Effector CD8-positive, alpha-beta T cell (primary cell): ENCODE measurements around the gene GDI2.
"Not testable (repeated sequence)": the region's sequence is repeated elsewhere in the genome, so short reads cannot be mapped to it uniquely, and the experiment has no call there.

Source experiments
- DNase-seq: peaks from one replicate; lab custom pipeline; 2025; lab: John Stamatoyannopoulos, UW

GDI2 gene

GRCh38 chr10:5827841-5828240 is 14.6 kb upstream of the GDI2 start:
- DNase-seq: no peak

GRCh38 chr10:5826511-5826910 is 13.3 kb upstream of the GDI2 start:
- not testable (repeated sequence) for DNase-seq

- no peak for DNase-seq
Observed at GRCh38 chr10:5818894-5819293, 5.7 kb upstream of the GDI2 start.

GRCh38 chr10:5818048-5818331 is 4.8 kb upstream of the GDI2 start:
- DNase-seq: no peak

GRCh38 chr10:5817322-5818047 is 4.3 kb upstream of the GDI2 start:
- DNase-seq: no peak

GRCh38 chr10:5816170-5816569 is 2.9 kb upstream of the GDI2 start:
- DNase-seq: no peak

GRCh38 chr10:5814110-5815107 is 1.2 kb upstream of the GDI2 start:
- DNase-seq: no peak

GRCh38 chr10:5813091-5813340 is 218 bp downstream of the GDI2 start:
- no peak for DNase-seq

GRCh38 chr10:5812283-5813090 is 747 bp downstream of the GDI2 start:
- DNase-seq: peak; percentile 23

- DNase-seq: no peak
Observed at GRCh38 chr10:5811387-5811821, 1.8 kb downstream of the GDI2 start.

- DNase-seq: no peak
Observed at GRCh38 chr10:5810225-5810624, 3.0 kb downstream of the GDI2 start.

GRCh38 chr10:5809527-5810154 is 3.6 kb downstream of the GDI2 start:
- DNase-seq: no peak

GRCh38 chr10:5808783-5809392 is 4.3 kb downstream of the GDI2 start:
- DNase-seq: not testable (repeated sequence)

GRCh38 chr10:5806745-5807144 is 6.5 kb downstream of the GDI2 start:
- DNase-seq: no peak

GRCh38 chr10:5805711-5806110 is 7.5 kb downstream of the GDI2 start:
- DNase-seq: no peak

- no peak for DNase-seq
Observed at GRCh38 chr10:5805260-5805659, 8.0 kb downstream of the GDI2 start.

- no peak for DNase-seq
Observed at GRCh38 chr10:5804386-5804785, 8.8 kb downstream of the GDI2 start.

GRCh38 chr10:5800782-5801181 is 12.5 kb downstream of the GDI2 start:
- DNase-seq: no peak

- DNase-seq: no peak
Observed at GRCh38 chr10:5794236-5794635, 19.0 kb downstream of the GDI2 start.

GRCh38 chr10:5789626-5790025 is 23.6 kb downstream of the GDI2 start:
- DNase-seq: no peak

- no peak for DNase-seq
Observed at GRCh38 chr10:5788969-5789368, 24.3 kb downstream of the GDI2 start.

- no peak for DNase-seq
Observed at GRCh38 chr10:5783300-5783699, 29.9 kb downstream of the GDI2 start.
